Measurements from ENCODE around the gene GPR65. TPM values are rescaled to one million over a fixed set of nuclear protein-coding genes. Genes with fewer than 3 reads are reported as not detected.

The GPR65 gene
- total and polyA plus RNA-seq, 10 of the 15 experiments (the other 5 are each of a cell fraction or from before 2014, with no cell fraction given) = 4.4 to 14.7 (median 9.4) TPM

DNA sequence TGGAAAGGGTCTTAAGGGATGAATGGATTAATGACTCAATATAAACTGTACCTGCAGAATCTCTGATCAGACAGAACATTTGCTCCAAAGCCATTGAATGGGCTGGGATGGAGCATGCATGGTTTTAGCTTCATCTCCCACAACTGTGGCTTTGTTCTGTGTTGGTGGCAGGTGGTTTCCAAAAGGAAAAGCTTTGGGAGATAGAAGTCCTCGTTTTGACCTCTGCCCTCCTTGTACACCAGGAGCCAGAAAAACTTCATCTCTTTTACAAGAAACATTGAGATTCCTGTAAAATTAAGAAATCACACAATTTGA lies 39.5 kb downstream of the GPR65 start:
- 0% methylated on average over 1 of the region's 1 CpG for WGBS (ENCODE audit: insufficient coverage, insufficient replicate concordance, low lambda C conversion rate, missing lambda C conversion rate)
- ChIA-PET RAD21 (ENCODE audit: unreplicated experiment) (interaction anchor here (1.0 kb wide), 1 partner anchor 49 kb away, joined by 3 read pairs; no protein-coding TSS in a partner anchor), POLR2A (no interaction called here), CTCF (no interaction called here), SMC1A (ENCODE audit: uncharacterized antibody, unreplicated experiment) (interaction anchor here (1.4 kb wide), 1 partner anchor 49 kb away, joined by 3 read pairs; no protein-coding TSS in a partner anchor)
- no TSS peak for BruUV-seq (replicated peaks)
- Histone ChIP-seq H3K4me3 (no peak overlapping the region), H3K9me3 (replicated peaks; ENCODE audit: control insufficient read depth, insufficient read depth, low read length) (no peaks in the 10 kb centered on the region), H4K20me1 (ENCODE audit: control insufficient read depth, insufficient read depth) (no peaks in the 10 kb centered on the region), H3K36me3 (ENCODE audit: control insufficient read depth in 2 of 2, insufficient read depth in 2 of 2, low read length in 1 of 2) (no peaks in the 10 kb centered on the region), H3K27me3 (replicated peaks in 1 of 2; ENCODE audit: control insufficient read depth in 2 of 2, insufficient read depth in 2 of 2, low read length in 1 of 2) (peaks cover 0 to 3% of the 10 kb centered on the region in 2 experiments; a peak in 1 of 4 replicates), H3K9ac (ENCODE audit: control insufficient read depth, insufficient read depth, low read length) (no peak overlapping the region), H3K4me2 (ENCODE audit: control insufficient read depth, insufficient read depth) (no peak overlapping the region), H3K27ac (ENCODE audit: control insufficient read depth, insufficient read depth) (no peak overlapping the region), H2AFZ (ENCODE audit: control insufficient read depth, low read depth, low read length) (no peak overlapping the region), H3K4me1 (ENCODE audit: control insufficient read depth, insufficient read depth, low read length) (no peaks in the 10 kb centered on the region), H3K79me2 (ENCODE audit: control insufficient read depth, insufficient read depth, low read length) (no peaks in the 10 kb centered on the region)
- FAIRE-seq (no peak), ATAC-seq (no peak), DNase-seq (ENCODE audit: low read depth, low spot score) (no peak)
- in situ Hi-C loops (cut with MboI) (no loop called here), intact Hi-C loops (cut with micrococcal nuclease; ENCODE audit: unreplicated experiment) (no loop called here)
- TF ChIP-seq, protein P1, sequence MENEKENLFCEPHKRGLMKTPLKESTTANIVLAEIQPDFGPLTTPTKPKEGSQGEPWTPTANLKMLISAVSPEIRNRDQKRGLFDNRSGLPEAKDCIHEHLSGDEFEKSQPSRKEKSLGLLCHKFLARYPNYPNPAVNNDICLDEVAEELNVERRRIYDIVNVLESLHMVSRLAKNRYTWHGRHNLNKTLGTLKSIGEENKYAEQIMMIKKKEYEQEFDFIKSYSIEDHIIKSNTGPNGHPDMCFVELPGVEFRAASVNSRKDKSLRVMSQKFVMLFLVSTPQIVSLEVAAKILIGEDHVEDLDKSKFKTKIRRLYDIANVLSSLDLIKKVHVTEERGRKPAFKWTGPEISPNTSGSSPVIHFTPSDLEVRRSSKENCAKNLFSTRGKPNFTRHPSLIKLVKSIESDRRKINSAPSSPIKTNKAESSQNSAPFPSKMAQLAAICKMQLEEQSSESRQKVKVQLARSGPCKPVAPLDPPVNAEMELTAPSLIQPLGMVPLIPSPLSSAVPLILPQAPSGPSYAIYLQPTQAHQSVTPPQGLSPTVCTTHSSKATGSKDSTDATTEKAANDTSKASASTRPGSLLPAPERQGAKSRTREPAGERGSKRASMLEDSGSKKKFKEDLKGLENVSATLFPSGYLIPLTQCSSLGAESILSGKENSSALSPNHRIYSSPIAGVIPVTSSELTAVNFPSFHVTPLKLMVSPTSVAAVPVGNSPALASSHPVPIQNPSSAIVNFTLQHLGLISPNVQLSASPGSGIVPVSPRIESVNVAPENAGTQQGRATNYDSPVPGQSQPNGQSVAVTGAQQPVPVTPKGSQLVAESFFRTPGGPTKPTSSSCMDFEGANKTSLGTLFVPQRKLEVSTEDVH (IDR thresholded peaks at IDR 0.05; ENCODE audit: low read depth, partially characterized antibody) = no peak
- TF ChIP-seq YY1 (IDR thresholded peaks at IDR 0.05; ENCODE audit: low read depth, low read length) (no peak), SMAD1 (IDR thresholded peaks at IDR 0.05; ENCODE audit: low read depth, partially characterized antibody) (no peak), ZNF384 (IDR thresholded peaks at IDR 0.05; ENCODE audit: borderline replicate concordance, low read depth, low read length) (no peak), RCOR1 (conservative IDR thresholded peaks at IDR 0.05; ENCODE audit: low read depth, low read length) (no peak), EED (IDR thresholded peaks at IDR 0.05; ENCODE audit: low read depth) (no peak), TCF3 (IDR thresholded peaks at IDR 0.05; ENCODE audit: borderline replicate concordance, insufficient read depth, low read depth, low read length) (no peak), CREM (IDR thresholded peaks at IDR 0.05; ENCODE audit: low read depth) (no peak), CEBPB (IDR thresholded peaks at IDR 0.05; ENCODE audit: borderline replicate concordance in 1 of 2, low read depth in 2 of 2, low read length in 2 of 2) (no peak), ZNF24 (IDR thresholded peaks at IDR 0.05) (no peak)
- TF ChIP-seq, protein P2, sequence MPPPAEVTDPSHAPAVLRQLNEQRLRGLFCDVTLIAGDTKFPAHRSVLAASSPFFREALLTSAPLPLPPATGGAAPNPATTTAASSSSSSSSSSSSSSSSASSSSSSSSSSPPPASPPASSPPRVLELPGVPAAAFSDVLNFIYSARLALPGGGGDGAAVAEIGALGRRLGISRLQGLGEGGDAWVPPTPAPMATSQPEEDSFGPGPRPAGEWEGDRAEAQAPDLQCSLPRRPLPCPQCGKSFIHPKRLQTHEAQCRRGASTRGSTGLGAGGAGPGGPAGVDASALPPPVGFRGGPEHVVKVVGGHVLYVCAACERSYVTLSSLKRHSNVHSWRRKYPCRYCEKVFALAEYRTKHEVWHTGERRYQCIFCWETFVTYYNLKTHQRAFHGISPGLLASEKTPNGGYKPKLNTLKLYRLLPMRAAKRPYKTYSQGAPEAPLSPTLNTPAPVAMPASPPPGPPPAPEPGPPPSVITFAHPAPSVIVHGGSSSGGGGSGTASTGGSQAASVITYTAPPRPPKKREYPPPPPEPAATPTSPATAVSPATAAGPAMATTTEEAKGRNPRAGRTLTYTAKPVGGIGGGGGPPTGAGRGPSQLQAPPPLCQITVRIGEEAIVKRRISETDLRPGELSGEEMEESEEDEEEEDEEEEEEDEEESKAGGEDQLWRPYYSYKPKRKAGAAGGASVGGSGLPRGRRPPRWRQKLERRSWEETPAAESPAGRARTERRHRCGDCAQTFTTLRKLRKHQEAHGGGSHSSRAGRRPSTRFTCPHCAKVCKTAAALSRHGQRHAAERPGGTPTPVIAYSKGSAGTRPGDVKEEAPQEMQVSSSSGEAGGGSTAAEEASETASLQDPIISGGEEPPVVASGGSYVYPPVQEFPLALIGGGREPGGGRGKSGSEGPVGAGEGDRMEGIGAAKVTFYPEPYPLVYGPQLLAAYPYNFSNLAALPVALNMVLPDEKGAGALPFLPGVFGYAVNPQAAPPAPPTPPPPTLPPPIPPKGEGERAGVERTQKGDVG (CRISPR knock-in tag; IDR thresholded peaks at IDR 0.05) = no peak
- TF ChIP-seq, protein P3, sequence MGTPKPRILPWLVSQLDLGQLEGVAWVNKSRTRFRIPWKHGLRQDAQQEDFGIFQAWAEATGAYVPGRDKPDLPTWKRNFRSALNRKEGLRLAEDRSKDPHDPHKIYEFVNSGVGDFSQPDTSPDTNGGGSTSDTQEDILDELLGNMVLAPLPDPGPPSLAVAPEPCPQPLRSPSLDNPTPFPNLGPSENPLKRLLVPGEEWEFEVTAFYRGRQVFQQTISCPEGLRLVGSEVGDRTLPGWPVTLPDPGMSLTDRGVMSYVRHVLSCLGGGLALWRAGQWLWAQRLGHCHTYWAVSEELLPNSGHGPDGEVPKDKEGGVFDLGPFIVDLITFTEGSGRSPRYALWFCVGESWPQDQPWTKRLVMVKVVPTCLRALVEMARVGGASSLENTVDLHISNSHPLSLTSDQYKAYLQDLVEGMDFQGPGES (IDR thresholded peaks at IDR 0.05) = no peak

Measured in GM12878 (cell line).